Osteoblast (primary cell): ENCODE data around the gene KRT81. TPM values are rescaled to one million over a fixed set of nuclear protein-coding genes. Genes with fewer than 3 reads are reported as not detected.

Source experiments
- DNase-seq: peaks from one replicate; pipeline ENCODE4 v3.0.0; 2011; ENCODE audit warnings: low spot score, mixed read lengths; ENCODE audit not compliant: insufficient read length; ENCODE audit errors: missing footprints
- H2AFZ ChIP-seq: 2 replicates; pipeline ENCODE4 v1.6.0; 2011; ENCODE audit warnings: mild to moderate bottlenecking, low read length
- H3K27ac ChIP-seq: 2 replicates; pipeline ENCODE4 v1.5.1; 2011; ENCODE audit warnings: mild to moderate bottlenecking, low read depth, low read length, moderate library complexity
- H3K27me3 ChIP-seq: 2 replicates; pipeline ENCODE4 v1.6.0; 2012; ENCODE audit warnings: mild to moderate bottlenecking, control low read depth, inconsistent platforms, low read length, moderate library complexity; ENCODE audit not compliant: insufficient read depth
- H3K36me3 ChIP-seq: 2 replicates; pipeline ENCODE4 v1.5.1; 2011; ENCODE audit warnings: mild to moderate bottlenecking, low read length, control low read depth, moderate library complexity; ENCODE audit not compliant: insufficient read depth
- H3K4me1 ChIP-seq: 2 replicates; pipeline ENCODE4 v1.5.1; 2011; ENCODE audit warnings: mild to moderate bottlenecking, low read length, control low read depth, moderate library complexity; ENCODE audit not compliant: insufficient read depth
- H3K4me2 ChIP-seq: 2 replicates; pipeline ENCODE4 v1.6.0; 2011; ENCODE audit warnings: mild to moderate bottlenecking, low read length; ENCODE audit not compliant: insufficient read depth
- H3K4me3 ChIP-seq: fragments of 200-600 bp; sonication (generic); 3 replicates; pipeline ENCODE4 v1.5.1; 2012; ENCODE audit warnings: mild to moderate bottlenecking, low read length, inconsistent platforms; ENCODE audit not compliant: insufficient read depth
- H3K79me2 ChIP-seq: 2 replicates; pipeline ENCODE4 v1.6.0; 2012; ENCODE audit warnings: mild to moderate bottlenecking, low read length, control low read depth, inconsistent platforms; ENCODE audit not compliant: insufficient read depth
- H3K9me3 ChIP-seq: 2 replicates; pipeline ENCODE4 v1.5.1; 2011; ENCODE audit warnings: low read depth, low read length, control low read depth
- H4K20me1 ChIP-seq: 2 replicates; pipeline ENCODE4 v1.6.0; 2012; ENCODE audit warnings: mild to moderate bottlenecking, low read length, control low read depth; ENCODE audit not compliant: insufficient read depth
- total RNA-seq: library from RNA; depleted of rRNA; stranded (reverse); fragments of >200 nt; gene quantifications from 2 replicates; pipeline ENCODE4 v1.2.3, GENCODE V29; 2012
- TF ChIP-seq, protein P1 (sequence below): IDR thresholded peaks from 2 replicates; pipeline ENCODE4 v1.5.1; 2011; ENCODE audit warnings: mild to moderate bottlenecking, low read depth, low read length, moderate library complexity; ENCODE audit errors: extremely low read depth

Gene KRT81
- total RNA-seq, 1 donor = not detected

- H3K27me3 ChIP-seq = peaks cover 17% of the 10 kb centered on the region
- TF ChIP-seq, protein P1, sequence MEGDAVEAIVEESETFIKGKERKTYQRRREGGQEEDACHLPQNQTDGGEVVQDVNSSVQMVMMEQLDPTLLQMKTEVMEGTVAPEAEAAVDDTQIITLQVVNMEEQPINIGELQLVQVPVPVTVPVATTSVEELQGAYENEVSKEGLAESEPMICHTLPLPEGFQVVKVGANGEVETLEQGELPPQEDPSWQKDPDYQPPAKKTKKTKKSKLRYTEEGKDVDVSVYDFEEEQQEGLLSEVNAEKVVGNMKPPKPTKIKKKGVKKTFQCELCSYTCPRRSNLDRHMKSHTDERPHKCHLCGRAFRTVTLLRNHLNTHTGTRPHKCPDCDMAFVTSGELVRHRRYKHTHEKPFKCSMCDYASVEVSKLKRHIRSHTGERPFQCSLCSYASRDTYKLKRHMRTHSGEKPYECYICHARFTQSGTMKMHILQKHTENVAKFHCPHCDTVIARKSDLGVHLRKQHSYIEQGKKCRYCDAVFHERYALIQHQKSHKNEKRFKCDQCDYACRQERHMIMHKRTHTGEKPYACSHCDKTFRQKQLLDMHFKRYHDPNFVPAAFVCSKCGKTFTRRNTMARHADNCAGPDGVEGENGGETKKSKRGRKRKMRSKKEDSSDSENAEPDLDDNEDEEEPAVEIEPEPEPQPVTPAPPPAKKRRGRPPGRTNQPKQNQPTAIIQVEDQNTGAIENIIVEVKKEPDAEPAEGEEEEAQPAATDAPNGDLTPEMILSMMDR = no peak
- no peaks in the 10 kb centered on the region for H3K36me3 ChIP-seq
- DNase-seq = no peak
- no peaks in the 10 kb centered on the region for H3K79me2 ChIP-seq
- H3K4me1 ChIP-seq = peaks cover 3% of the 10 kb centered on the region
- no peak overlapping the region for H3K4me2 ChIP-seq
- no peak overlapping the region for H2AFZ ChIP-seq
- no peak overlapping the region for H3K27ac ChIP-seq
- no peaks in the 10 kb centered on the region for H4K20me1 ChIP-seq
- peaks cover 3% of the 10 kb centered on the region for H3K9me3 ChIP-seq
- H3K4me3 ChIP-seq = no peak overlapping the region
These were observed 40.5 kb upstream of the KRT81 start for GRCh38 chr12:52331833-52332232.

DNA sequence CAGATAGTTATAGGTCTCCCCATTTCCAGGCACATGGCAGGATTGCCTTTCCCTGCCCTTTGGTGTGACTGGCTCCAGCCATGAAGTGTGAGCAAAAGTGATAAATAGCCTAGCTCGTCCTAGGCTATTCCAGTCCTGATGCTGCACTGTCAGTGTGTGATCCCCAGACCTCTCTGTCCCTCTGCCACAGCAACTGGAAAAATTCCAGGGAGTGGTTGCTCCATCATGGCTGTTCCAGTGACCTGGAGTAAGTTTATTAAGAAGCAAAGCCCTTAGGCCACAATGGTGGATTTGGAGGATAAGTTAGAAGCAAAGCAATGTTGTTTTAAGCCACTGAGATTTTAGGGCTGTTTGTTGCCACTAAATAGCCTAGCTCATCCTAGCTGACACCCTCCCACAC lies 39.7 kb upstream of the KRT81 start:
- Histone ChIP-seq H3K79me2 (no peaks in the 10 kb centered on the region), H3K4me1 (peaks cover 3% of the 10 kb centered on the region), H3K27ac (no peak overlapping the region), H2AFZ (no peak overlapping the region), H3K4me2 (no peak overlapping the region), H3K36me3 (no peaks in the 10 kb centered on the region), H3K9me3 (peaks cover 3% of the 10 kb centered on the region), H4K20me1 (no peaks in the 10 kb centered on the region), H3K4me3 (no peak overlapping the region), H3K27me3 (peaks cover 17% of the 10 kb centered on the region)
- TF ChIP-seq, protein P1 = no peak
- peak; percentile 41 for DNase-seq

DNA sequence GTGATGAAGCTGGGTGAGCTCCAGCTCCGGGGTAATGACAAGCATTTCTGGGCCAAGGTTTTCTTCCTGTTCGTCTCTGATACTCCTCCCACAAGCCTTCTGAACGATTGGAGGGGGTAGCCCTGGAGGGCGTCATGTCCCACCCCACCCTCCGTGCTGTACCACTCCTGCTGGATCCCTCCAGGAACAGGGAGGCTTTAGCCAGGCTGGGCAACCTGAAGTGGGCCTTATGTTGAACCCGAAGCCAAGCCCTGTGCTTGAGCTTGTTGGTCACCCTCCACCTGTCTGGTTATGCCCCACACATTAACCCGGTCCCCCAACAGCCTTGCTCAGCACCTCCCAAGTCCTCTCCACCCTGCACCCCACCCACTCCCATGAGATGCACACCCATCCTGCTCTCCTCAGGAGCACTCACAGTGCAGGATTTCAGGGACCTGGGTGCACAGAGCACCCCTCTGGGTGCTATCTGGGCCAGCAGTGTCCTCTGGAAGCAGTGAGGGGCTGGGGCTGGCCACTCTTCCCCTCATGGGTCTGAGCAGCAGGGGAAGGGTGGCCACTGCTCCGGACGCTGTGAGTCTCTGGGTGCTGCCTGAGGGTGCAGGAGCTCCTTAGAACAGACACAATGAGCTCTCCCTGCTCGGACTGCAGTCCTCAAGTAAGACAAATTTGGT lies 36.6 kb upstream of the KRT81 start:
- Histone ChIP-seq H3K36me3 (no peaks in the 10 kb centered on the region), H3K79me2 (no peaks in the 10 kb centered on the region), H3K4me3 (no peak overlapping the region), H3K27ac (no peak overlapping the region), H3K27me3 (peaks cover 8% of the 10 kb centered on the region), H3K4me1 (peaks cover 3% of the 10 kb centered on the region), H4K20me1 (no peaks in the 10 kb centered on the region), H3K9me3 (no peaks in the 10 kb centered on the region), H2AFZ (no peak overlapping the region), H3K4me2 (peak overlapping the region; percentile 61)
- DNase-seq = no peak
- TF ChIP-seq, protein P1 = no peak

- H2AFZ ChIP-seq = peak overlapping the region; percentile 62
- peaks cover 15% of the 10 kb centered on the region for H3K27me3 ChIP-seq
- DNase-seq = peak; percentile 99
- no peak overlapping the region for H3K27ac ChIP-seq
- no peaks in the 10 kb centered on the region for H3K36me3 ChIP-seq
- H3K9me3 ChIP-seq = no peaks in the 10 kb centered on the region
- H3K4me2 ChIP-seq = peak overlapping the region; percentile 61
- H3K4me1 ChIP-seq = peaks cover 3% of the 10 kb centered on the region
- no peaks in the 10 kb centered on the region for H3K79me2 ChIP-seq
- peak overlapping the region; percentile 39 for H3K4me3 ChIP-seq
- H4K20me1 ChIP-seq = no peaks in the 10 kb centered on the region
- TF ChIP-seq, protein P1 = peak; percentile 99
These were observed 35.9 kb upstream of the KRT81 start for GRCh38 chr12:52327052-52327829.
